Activated CD4-positive, alpha-beta T cell treated with anti-CD3 and anti-CD28 coated beads, Interleukin-2, Interleukin-4, amounts not matched to agents 100 ng/mL and 50 ng/mL, durations not matched to agents 16 hours and 8 hours (primary cell): ENCODE measurements around the gene STIM1.
A peak's percentile ranks its signal among the peaks of the same experiment; 100 is the strongest.

ENCODE experiments used
- DNase-seq: peaks from one replicate; pipeline ENCODE4 v3.0.0-alpha.2; 2020; ENCODE audit warnings: low spot score

The STIM1 gene

DNA sequence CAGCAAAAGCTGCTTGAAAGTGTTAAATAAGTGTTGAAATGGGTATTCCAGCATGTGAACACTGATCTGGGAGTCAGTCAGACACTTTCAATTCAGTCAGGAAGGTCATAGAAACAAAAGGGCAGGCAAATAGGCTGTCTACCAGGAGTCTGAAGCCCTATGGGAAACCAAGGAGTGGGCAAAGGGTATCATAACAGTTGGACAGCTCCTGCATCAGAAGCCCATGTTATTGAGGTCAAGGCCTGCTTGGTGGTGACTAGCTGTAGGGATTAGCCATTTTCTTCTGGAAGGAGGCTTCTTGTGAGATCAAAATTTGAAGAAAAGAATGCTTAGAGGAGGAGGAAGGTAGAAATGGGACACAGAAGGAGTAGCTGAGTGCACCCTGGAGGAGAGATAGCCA lies 97.3 kb downstream of the STIM1 start:
- DNase-seq: no peak

DNA sequence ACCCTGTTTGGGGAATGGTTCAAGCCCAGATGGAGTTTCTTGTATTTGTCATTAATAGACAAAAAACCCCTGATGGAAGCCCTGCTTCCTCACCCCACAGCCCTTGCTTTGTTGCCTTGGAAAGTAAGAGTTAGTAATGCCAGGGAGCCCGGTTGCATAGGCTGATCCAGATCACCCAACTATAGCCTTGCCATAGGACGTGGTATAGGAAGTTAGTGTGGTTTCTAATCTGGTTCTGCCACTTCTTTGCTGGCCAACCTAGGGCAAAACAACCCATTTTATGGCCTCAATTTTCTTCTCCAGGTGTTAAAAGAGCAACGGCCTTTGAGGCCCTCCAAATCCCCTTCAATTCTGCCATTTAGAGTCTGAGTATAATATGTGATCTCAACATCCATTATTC lies 97.9 kb downstream of the STIM1 start:
- DNase-seq: no peak

DNA sequence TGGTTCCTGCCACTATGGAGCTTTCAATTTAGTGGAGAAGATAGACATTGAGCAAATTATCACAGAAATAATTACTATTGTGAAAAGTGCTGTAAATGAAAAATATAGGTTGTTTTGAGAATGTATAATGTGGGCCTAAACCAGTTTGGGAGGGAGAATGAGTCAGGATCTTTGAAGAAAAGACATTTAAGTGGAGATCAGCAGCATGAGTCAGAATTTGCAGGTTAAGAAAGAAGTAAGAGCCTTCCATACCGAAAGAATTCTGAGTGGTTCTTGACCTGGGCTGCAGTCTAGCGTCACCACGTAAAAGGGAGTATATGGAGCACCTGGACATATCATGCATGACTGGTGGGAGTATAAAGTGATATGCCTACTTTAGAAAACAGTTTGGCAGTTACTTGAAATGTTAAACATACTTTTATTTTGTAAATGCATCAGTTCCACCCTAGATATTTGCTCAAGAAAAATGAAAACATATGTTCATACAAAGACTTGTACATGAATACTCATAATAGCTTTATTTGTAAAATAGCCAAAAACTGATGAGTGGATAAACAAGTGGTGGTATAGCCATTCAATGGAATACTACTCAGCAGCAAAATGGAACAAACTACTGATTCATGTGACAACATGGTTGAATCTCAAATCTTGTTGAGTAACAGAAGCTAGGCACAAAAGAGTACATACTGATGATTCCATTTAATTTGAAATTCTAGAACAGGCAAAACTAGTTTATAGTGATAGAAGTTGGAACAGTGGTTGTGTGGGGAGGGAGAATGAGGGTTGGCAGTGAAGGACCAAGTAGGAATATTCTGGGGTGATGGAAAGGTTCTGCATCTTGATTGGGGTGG lies 99.2 kb downstream of the STIM1 start:
- DNase-seq: no peak

DNA sequence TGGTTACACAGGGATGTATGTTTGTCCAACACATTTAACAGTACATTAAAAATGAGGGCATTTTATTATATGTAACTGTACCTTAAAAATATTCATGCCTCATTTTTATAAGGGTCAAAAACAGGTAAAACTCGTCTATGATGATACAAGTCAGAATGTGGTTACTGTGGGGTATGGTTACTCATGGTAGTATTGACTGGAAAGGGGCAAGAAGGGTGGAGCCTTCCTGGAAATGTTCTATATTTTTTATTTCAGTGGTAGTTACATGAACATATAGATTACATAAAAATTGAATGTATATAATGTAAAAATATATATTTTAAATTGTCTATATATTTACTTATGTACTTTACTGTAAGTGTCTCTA lies 99.8 kb downstream of the STIM1 start:
- peak; percentile 60 for DNase-seq

DNA sequence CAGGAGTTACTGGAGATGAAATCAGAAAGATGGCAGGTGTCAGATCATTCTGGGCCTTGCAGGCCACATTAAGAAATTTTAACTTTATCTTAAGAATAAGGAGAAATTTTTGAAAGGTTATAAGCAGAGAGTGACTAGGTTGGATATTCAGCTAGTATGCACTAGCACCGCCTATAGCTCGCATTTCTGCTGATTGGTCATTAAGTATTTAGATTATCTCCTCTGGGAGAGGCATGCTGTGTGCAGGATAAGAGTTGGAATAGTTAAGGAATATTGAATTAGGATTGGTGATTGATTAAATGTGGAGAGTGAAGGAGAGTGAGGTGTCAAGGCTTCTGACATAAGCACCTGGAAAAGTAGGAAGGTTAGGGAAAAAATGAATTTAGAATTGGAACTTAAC lies 100.6 kb downstream of the STIM1 start:
- no peak for DNase-seq

DNA sequence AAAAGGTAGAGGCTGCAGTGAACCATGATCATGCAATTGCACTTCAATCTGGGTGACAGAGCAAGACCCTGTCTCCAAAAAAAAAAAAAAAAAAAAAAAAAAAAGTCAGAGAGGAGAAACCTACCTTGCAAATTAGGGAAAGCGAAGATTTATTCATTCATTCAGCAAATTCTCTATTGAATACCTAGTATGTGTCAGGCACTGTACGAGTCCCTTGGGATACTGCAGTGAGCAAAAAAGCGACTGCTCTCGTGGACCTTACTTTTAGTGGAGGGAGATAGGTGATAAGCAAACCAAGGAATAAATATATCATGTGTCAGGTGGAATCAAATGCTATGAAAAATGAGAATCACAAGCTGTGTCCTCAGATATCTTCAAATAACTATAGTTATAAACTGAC lies 101.3 kb downstream of the STIM1 start:
- DNase-seq: no peak

DNA sequence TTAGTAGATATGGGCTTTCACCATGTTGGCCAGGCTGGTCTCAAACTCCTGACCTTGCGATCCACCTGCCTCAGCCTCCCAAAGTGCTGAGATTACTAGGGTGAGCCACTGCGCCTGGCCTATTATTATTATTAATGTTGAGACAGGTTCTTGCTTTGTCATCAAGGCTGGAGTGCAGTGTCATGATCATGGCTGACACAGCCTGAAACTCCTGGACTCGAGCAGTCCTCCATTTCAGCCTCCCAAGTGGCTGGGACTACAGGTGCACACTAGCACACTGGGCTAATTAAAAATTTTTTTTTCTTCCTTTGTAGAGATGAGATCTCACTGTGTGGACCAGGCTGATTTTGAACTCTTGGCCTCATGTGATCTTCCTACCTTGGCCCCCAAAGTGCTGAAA lies 102.0 kb downstream of the STIM1 start:
- no peak for DNase-seq

DNA sequence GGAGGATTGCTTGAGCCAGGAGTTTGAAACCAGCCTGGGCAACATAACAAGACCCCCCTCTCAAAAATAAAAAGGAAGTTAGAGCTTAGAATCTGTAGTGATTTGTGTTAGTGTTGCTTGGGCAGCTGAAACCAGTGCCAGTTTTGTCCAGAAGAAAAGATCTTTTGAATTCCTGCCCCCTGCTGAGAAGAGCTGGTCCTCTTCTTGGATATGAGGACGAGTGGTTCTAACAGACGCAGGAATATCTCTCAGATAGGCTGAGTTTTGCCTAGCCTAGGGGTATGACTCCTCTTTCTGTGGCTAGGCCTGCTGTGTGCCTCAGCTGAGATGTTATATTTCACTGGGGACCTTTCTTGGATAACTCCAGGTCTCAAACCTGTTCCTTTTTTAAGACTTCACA lies 102.8 kb downstream of the STIM1 start:
- DNase-seq: no peak

DNA sequence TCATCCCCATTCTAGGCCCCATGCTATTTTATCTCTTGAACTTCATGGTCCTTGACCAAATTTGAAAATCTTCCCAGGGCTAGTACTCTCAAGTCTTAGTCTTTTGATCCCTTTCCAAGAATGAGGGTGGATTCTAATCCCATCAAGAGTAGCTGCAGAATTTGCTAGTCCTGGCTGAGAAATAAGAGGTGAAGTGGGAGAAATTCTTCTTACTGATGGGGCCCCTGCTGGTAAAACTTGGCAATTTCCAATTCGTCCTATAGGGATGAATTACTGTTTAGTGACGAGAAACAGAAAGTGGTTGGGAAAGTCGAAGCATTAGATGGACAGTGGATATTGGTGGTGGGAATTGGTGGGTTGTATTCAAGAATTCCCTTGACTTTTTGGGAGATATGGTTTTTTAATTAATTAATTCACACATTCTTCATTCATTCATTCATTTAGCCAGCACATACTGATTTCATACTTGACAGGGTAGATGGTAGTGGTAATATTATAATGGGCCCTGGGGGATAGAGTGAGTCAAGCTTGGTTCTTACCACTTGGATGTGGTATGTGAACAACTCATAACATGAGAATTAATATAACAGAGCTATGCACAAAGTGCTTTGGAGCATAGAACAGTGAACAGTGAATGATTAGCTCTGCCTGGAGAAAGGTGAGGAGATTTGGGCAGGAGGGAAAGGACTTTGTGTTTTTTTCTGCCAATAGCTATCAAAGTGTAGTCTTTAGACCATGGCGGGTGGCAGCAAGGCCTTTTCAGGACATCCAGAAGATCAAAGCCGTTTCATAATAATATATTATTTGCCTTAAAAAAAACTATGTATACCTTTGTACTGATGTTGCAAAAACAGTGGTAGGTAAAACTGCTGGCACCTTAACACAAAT lies 103.8 kb downstream of the STIM1 start:
- DNase-seq: no peak

DNA sequence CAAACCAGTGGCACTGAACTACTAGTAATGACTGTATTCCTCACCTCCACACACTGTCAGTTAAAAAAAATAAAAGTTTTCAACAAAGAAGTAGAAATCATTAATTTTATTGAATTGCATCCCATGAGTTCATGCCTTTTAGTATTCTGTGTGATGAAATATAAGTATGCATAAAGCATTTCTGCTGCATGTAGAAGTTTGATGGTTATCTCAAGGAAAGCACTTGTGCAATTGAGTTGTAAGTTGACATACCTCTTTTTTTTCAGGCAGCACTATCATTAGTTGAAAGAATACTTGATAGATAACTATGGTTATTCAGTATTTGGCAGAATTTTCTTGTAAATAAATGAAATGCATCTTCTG lies 104.4 kb downstream of the STIM1 start:
- no peak for DNase-seq

DNA sequence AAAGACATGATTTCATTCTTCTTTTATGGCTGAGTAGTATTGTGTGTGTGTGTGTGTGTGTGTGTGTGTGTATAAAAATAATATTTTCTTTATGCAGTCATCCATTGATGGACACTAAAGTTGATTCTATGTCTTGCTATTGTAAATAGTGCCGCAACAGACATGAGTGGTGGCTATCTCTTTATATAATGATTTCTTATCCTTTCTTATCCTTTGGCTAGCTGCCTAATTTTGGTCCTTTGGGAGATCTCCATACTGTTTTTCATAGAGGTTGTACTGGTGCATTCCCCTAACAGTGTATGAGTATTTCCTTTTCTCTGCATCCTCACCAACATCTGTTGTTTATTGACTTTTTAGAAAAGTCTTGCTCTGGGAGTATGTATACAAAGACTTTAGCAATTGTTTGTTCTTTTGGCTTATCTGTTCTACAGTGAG lies 107.0 kb downstream of the STIM1 start:
- no peak for DNase-seq

DNA sequence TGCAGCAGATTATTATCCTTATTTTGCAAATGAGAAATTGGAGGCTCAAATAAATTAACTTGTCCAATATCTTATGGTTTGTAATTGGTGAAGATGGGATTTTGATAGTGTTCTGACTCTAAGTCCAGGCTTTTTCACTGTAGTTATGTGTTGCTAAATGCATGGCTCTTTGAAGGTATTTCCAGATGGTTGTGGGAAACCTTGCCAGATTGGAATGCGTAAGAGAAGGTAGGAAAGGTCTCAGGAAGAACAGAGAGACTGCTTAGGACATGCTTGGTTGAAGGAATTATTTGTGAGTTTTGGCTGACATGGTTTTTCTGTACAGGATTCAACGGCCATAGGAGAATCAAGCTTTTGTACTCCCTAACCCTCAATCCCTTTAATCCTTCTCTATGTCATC lies 108.6 kb downstream of the STIM1 start:
- DNase-seq: no peak

DNA sequence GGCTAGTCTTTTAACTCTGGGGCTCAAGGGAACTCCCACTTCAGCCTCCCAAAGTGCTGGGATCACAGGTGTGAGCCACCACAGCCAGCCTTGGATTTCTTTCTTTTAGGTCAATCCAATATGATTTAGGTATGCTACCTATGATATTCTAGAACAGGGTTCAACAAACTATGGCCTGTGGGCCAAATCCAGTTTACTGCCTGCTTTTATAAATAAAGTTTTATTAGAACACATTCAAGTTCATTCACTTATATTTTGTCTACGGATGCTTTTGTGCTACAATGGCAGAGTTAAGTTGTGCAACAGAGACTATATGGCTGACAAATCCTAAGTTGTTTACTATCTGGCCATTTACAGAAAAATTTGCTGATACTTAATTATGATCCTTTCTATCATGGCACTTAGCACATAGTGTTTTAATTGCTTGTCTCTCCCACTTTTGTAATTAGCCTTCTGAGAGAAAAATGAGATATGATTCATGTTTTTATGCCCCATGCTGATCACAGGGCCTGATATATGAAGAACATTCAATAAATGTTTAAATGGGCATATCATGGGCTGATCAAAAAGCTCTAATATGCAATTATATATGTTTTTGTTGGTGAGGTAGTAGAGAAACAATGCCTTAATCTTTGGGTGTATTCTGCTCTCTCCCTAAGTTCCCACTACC lies 109.6 kb downstream of the STIM1 start:
- no peak for DNase-seq

DNA sequence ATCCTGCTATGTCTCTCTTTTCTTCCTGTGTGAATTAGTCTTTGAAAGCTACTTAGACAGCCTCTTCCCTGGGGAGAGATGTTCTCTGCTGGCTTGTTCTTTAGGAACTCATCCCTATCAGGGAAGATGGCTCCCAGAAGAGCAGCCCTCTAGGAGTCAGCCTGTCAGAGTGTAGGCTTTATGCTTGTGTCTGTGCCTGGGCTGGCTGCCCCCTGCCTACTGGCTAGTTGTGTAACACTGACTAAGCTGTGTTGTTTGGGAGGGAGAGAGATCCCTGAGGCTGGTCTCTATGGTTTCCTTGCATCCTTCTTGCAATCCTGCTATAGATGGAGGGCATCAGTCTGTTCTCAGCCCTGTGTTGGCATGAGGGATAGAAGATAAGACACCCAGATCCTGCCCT lies 112.2 kb downstream of the STIM1 start:
- no peak for DNase-seq

DNA sequence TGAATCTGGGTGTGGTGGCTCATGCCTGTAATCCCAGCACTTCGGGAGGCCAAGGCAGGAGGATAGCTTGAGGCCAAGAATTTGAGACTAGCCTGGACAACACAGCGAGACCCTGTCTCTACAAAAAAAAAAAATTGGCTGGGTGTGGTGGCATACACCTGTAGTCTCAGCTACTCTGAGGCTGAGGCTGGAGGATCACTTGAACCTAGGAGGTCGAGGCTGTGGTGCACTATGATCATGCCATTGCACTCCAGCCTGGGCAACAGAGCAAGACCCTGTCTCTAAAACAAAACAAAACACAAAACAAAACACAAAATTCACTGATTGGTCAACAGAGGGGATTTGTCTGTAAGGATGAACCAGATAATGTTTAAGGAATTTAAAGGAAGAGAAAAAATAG lies 113.7 kb downstream of the STIM1 start:
- no peak for DNase-seq

DNA sequence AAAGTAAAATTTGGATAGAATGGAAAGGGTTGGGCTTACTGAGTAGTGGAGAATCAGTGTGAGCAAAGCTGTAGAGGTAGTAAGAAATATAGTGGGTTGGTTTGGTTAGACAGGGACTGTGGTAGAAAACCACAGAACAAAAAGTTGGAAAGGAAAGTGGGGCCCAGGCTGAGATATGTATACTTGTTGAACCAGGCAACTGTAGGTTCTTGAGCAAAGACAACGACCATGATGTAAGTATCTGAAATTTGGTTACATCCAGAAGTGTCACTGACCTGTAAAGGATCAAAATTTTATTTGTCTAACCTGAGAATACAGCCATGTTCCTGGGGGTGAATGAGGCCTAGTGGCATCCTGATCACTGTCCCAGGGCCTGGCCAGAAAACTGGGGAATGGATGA lies 114.1 kb downstream of the STIM1 start:
- peak; percentile 49 for DNase-seq

DNA sequence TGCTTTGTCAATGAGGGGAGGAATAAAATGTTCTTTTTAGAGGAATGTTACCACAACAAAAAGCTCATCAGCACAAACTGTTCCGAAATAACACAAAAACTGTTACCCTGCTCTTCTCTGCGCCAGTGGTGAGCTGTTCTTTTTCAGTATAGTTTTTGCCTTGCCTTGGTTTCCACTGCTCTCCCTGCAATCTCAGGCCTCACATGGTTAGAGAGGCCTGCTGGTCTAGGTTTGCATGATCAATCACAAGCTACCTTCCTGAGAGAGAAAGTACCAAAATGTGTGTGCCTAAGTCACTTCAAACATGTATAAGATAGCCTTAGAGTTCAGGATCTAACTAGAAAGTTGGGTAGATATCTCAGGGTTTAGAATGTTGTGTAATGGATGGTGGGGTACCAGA lies 114.6 kb downstream of the STIM1 start:
- DNase-seq: no peak

DNA sequence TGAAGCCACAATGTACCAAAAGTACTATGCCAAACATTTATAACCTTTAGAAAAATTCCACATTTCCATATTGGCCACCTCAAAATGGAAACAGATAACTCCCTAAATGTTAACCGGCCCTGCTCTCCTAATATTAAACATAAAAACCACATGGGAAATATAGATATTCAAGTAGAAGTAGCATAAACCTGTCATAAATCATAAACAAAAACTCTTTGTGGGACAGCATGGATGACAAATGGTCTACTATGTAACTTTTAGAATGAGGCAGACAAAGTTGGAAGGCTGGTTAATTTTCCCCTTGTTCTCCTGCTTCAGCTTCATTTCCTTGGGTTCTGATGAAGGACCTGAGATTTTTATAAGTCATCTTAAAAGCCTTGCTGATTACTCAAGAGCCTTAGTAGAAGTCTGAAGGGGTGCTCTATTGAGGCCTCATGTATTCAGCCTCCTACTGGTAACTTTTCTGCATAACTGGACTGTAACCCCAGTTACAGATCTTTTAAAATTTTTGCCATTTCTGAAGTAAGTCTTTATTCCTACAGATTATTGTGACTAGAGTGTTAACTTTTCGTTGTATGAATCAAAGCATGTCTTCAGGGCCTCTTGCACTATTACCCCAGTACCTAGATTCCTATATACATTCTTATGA lies 116.4 kb downstream of the STIM1 start:
- DNase-seq: no peak

DNA sequence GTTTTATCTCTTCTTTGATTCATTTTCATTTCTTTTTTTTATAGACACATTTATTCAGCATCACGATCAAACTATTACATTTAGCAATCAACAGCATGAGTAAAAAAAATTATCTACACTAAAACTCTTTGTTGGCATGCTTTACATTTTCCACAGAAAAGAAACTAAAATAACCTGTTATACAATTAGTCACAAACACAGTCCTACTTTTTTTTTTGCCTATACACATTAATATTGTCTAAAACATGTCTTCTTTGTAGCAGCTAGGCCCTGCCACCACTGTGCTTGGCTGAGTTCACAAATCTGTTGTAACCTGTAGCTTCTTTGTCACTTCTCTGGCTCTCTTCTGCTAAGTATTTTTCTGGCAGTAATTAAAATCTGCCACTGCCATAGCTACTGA lies 117.0 kb downstream of the STIM1 start:
- DNase-seq: no peak

DNA sequence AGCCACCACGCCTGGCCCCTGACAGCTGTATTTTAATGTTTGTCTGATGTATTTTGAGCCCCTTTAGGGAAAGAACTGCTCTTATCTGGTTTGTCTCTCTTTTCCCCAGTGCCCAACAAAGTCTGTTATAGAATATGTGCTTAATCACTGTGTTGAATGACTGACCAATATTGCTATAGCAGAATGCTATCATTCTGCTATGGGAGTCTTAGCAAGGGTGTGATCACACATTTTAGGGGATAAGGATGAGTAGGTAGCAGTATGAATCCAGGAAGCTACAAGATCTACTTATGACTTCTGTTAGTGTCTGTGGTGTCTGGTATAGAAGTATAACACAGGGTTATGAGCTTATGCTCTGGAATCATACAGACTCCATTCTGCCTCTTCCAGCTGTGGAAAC lies 121.6 kb downstream of the STIM1 start:
- DNase-seq: no peak

DNA sequence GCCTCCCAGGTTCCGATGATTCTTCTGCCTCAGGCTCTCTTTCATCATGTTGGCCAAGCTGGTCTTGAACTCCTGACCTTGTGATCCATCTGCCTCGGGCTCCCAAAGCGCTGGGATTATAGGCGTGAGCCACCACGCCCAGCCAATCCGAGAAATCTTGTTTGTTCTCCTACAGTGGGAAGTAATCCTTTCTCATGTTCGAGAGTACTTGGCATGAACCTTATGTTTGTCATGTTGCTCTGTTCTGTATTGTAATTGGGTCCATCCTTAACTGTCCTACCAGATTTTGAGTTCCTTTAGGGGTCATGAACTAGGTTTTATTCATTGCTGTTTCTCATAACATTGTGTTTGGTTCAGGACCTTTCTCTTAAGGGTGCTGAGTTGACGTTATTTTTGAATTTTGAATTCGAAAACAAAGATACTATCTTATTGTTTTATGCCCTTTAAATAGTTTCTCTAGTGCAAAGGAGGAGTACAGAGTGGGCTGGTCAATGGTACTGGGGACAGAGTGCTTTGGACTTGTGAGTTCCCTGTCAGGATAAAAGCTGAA lies 125.7 kb downstream of the STIM1 start:
- no peak for DNase-seq

DNA sequence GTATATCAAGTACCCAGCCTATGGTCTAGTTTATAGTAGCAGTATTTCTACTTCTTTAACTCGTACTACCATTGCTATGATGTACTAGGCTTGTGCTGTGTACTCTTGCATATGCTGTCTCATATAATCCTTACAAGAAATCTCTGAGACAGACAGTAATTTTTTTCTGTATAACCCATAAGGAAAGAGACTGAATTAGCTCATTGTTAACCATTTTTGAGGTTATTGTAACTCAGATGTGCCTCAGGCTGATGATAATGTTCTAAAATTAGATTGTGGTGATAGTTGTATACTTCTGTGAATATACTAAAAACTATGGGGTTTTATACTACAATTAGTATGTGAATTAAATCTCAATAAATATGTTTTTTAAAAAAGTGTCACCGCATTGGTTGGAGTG lies 127.0 kb downstream of the STIM1 start:
- no peak for DNase-seq
